Measurements from ENCODE around the gene ING1.

Gene ING1

DNA sequence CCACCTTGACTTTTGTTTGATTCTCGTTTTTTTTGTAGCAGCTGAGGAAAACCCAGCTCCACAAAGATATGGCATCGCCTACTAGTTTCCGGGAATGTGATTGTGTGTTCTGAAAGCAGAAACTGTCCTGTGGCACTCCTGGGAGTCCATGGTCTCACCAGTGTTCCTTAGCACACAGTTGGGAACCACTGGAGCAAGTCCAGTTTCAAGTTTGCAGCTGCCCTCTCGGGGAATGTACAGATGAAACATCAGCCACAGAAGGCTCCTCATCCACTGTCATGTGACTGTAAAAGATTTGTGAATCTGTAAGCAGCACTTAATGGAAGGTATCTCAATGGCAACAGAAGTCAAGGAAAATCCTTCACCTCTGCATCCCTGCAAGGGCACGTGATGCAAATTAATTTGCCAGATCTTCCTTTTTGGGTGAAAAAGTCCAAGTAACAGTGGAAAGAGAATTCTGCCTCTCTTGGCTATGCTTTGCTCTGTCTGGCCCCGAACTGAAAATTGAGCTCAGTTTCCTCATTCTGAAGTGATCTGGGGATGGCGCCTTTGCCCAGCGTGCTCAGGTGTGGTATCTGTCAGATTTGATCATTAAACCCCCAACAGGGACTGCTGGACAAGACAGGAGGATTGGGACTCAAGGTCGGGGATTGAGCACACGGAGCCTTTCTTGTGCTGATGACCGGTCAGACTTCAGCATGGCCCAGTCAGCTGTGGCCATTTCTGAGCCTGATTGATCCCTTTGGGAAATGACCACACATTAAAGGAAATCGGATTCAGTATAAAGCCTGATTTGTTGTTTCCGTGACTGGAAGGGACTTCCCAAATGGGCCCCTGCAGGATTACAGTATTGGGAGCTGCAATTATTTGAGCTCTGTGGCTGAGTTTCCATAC, 58.8 kb downstream of the ING1 start:
- no peak for DNase-seq (ENCODE audit: low spot score)

Measured in HuH-7 (cell line).